ENCODE measurements around the gene C15orf62. TPM values are rescaled to one million over a fixed set of nuclear protein-coding genes. Genes with fewer than 3 reads are reported as not detected.
A peak's percentile ranks its signal among the peaks of the same experiment; 100 is the strongest.

Gene C15orf62
- 0.09 and 0.31 TPM in 2 replicates for total RNA-seq (2014; rRNA removed; shearing (Covaris generic))

DNA sequence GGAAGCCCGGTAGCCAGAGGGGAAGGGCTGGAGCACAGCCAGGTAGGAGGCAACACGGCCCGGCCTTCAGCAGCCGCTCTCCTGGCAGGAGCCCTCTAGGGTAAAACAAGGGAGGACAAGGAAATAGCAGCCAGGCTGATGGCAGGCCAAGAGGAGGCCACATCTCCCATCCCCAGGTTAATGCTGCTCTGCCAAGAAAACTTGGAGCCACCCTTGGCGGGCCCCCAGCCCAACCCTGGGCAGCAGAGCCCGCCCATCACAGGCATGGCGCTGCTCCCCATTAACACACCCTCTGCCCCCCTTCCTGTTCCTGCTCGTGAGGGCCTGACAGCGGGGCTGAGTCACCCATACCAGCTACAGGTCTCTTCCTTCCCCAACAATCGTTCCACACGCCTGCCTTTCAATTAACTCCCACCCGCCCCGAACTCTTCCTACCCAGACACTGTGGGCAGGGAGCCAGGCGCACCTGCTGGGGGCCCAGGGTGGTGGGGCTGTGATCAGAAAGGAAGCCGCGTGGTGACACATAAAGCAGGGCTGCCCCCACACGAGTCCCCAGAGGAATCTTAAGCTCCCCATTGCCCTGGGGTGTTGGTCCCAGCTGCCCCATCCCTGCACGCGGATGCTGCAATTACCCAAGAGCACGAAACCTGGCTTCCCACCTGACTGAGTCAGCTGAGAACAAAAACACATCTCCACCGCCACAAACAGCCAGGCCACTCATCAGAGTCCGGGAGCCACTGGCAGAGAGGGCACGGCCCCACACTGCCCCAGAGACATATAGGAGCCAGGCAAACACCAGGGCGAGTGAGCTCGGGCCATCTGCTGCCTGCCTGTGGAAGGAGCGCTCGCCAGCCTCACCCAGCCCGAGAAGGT lies at the start of gene C15orf62:
Gene C15orf62 (plus strand): TSS at position 707 of the 873 bp plus-strand sequence. CDS start 516 bp downstream, outside the sequence.
- DNase-seq (ENCODE audit: low spot score): peak; percentile 88

GRCh38 chr15:40721701-40722100 lies 48.1 kb upstream of the C15orf62 start:
- DNase-seq (ENCODE audit: low spot score): no peak

GRCh38 chr15:40722354-40722753 lies 47.4 kb upstream of the C15orf62 start:
- no peak for DNase-seq (ENCODE audit: low spot score)

DNA sequence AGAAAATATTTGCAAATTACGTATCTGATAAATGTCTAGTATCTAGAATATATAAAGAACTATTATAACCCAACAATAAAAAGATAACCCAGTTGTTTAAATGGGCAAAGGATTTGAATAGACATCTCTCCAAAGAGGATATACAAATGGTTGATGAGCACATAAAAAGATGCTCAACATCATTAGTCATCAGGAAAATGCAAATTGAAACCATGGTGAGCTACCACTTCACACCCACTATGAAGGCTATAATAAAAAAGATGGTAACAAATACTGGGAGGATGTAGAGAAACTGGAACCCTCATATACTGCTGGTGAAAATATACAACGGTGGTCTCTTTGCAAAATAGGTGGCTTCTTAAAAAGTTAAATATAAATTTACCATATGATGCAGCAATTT lies 46.8 kb upstream of the C15orf62 start:
- DNase-seq (ENCODE audit: low spot score): no peak

- no peak for DNase-seq (ENCODE audit: low spot score)
These were observed 45.9 kb upstream of the C15orf62 start for GRCh38 chr15:40723919-40724318.

DNA sequence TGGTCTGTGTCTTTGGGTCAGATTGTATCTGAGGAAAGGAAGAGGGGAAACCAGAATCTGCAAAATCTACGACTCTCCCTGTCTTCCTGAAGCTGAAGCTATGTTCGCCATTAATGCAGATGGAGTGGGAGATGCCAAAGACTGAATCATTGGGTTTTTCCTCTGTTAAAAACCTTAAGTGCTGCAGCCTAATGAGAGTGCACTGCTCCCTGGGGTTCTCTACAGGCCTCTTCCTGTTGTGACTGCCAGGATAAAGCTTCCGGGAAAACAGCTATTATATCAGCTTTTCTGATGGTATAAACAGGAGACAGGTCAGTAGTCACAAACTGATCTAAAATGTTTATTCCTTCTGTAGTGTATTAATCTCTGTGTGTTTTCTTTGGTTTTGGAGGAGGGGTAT lies 38.7 kb upstream of the C15orf62 start:
- no peak for DNase-seq (ENCODE audit: low spot score)

DNA sequence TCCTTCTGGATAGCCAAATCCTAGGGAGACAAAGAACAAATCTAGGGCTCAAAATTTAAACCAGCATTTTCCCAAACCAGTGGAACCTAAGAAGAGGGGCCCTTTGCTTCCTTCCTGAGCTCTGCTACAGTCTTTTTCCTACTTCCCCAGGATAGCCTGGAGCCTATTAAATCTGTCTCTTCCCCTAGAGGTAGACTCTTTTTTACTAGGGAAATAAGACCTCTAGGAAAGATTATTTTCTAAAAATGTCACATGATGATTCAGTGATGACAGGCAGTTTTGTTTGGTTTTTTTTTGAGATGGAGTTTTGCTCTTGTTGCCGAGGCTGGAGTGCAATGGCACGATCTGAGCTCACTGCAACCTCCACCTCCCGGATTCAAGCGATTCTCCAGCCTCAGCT lies 33.2 kb upstream of the C15orf62 start:
- no peak for DNase-seq (ENCODE audit: low spot score)

GRCh38 chr15:40737048-40737447 lies 32.7 kb upstream of the C15orf62 start:
- DNase-seq (ENCODE audit: low spot score): no peak

DNA sequence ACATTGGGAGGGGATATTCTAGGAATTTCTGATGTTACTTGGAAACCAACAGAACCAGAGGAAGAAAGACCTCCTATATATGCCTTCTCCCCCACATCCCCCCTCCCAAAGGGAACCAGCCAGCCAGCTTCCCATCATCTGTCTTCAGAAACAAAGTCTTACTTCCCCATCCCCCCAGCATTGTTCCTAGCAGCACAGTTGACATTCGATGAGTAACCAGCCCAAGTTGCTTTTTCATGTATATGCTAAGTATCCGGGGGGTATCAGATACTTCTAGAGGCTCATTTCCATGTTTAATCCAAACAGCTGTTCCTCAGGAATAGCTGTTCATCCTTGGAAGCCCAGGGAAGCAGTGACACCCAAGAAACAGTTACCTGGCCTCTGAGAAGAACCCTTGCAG lies 30.7 kb upstream of the C15orf62 start:
- no peak for DNase-seq (ENCODE audit: low spot score)

DNA sequence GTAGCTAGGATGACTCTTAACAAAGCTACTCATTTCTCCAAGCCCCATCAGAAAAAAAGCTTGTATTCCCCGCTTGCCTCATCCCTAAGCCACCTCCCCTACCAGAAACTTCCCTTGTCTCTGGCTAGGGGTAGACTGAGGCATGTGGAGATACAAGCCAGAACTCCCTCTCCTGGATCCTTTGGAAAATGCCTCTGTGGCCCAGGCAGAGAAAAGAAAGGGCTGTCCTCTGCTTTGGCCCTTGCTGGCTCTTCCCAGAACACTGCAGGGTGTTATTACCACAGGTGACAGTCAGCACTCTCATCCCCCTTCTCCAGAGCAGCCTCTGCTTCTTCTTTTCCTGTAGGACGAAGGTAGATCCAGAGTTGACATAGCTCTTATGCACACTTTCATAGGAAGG lies 29.9 kb upstream of the C15orf62 start:
- DNase-seq (ENCODE audit: low spot score): no peak

- no peak for DNase-seq (ENCODE audit: low spot score)
These were observed 26.3 kb upstream of the C15orf62 start for GRCh38 chr15:40743485-40743901.

DNA sequence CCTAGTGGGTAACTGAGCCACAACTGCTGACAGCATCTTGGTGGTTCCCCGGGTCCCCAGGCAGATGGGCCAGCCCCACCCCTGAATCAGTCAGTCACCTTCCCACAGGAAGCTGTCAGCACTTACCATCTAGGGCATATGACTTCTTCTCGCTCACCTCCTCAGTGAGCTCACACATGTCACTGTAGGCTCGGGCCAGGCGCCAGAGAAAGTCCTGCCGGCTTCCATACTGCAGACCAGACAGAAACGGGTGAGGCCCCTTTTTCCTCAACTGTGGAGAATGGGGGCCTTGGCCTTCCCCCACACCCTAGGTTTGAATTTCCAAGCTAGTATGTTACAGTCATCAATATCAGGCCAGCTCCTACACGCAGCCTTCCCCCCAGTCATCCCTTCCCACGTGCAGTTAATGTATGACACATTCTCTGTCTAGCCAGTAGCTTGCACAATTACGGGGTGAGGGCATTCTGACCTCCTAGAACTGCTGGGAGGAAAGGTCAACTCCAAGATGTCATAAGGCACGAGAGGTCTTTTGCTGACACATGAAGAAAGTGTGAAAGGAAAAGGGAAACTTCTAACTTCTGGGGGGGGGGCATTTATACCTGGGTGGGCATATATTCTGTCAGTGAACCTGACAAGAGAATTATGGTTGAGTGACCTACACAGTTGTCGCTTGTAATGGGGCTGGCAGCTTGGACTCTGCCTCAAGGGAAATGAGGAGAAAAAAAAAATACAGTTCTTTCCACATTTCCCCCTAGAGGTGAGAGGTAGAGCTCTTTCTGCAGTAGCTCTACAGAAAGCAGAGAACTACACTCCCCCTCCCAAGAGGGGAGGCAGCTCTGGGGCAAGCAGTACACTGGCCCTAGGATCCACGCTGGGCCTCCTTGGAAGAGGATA lies 25.6 kb upstream of the C15orf62 start:
- DNase-seq (ENCODE audit: low spot score): no peak

GRCh38 chr15:40744815-40745152 lies 25.0 kb upstream of the C15orf62 start:
- DNase-seq (ENCODE audit: low spot score): no peak

- DNase-seq (ENCODE audit: low spot score): no peak
These were observed 22.8 kb upstream of the C15orf62 start for GRCh38 chr15:40746916-40747418.

DNA sequence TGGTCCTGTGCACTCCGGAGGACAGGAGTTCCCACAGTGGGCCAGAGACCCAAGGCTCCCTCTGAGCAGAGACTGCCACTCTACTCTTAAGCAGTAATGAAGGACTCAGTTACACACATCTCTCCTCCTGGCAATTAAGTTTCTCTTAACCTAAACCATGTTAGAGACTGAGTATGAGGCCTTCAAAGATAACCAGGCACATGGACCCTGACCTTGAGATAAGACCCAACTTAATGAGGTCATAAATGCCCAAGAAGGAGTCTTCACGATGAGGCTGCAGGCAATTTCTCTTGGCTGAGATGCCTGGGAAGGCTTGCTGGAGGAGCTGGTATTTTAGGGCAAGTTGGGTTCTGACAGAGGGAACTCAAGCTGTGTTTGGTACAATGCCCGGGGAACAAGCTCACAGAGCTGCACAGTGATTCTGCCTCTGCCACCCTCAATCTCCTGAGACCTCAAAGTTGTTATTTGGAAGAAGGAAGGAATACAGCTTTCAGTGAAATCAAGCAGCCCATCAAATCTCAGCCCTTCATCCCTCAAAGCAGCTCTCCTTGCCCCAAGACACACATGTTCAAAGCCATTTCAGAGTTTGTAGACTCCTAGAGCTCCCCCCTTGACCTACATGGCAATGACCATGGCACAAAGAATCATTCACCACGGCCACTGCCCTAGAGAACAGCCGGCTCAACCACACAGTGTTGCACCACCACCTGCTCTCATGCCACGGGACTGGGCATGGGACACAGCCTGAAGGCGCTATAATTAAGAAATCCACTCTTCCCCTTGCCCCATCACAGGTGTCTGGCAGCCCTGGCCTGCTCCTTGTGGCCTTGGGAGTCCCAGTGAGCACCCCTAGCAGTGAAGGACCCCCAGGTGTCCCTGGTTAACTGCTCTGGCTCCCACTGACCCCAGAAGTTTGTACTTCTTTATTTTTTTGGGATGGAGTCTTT lies 21.8 kb upstream of the C15orf62 start:
- no peak for DNase-seq (ENCODE audit: low spot score)

DNA sequence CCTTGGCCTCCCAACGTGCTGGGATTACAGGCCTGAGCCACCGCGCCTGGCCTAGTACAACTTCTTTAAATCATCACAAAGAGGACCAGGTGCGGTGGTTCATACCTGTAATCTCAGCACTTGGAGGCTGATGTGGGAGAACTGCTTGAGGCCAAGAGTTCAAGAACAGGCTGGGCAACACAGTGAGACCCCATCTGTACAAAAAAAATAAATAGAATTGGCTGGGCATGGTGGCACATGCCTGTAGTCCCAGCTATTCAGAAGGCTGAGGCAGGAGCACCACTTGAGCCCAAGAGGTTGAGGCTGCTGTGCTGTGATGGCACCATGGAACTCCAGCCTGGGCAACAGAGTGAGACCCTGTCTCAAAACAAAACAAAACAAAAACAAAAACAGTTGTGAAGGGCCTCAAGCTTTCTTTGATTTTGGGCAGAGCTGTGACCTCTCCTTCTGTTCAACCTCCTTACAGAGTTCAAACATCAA lies 20.6 kb upstream of the C15orf62 start:
- no peak for DNase-seq (ENCODE audit: low spot score)

DNA sequence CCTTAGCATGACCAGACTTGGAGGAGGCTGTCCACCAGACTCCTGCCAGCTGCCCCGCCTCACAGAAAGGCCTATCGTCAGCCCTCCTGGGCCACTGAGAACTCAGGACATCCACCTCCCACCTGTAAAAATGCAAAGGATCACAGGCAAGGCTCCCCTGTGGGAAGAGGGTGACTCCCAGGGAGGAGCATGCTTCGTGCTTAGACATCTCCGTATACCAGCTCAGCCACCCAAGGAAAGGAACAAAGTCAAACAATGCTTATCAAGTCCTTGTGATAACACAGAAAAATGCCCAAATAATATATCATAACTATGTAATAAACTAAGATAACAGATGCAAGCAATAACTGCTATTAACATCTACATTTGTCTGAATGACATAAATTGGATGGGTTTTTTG lies 18.9 kb upstream of the C15orf62 start:
- no peak for DNase-seq (ENCODE audit: low spot score)

DNA sequence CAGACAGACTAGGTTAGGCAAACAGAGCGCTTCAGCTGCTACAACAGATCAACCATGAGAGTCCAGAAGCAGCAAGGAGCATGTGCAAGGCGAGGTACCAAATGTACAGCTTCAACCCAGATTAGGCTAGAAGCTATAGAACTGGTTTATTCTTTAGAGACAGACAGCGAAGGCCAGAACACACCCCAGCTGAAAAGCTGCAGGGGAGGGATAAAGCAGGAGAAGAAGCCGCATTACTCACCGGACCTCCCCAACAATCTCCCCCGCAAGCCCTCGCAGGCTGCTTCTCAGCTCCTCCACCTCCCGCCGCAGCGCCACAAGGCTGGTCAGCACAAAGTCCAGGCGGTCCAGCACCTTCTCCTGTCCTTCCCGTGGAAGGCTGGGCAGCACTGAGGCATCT lies 18.0 kb upstream of the C15orf62 start:
- DNase-seq (ENCODE audit: low spot score): no peak

GRCh38 chr15:40754574-40754882 lies 15.3 kb upstream of the C15orf62 start:
- no peak for DNase-seq (ENCODE audit: low spot score)

DNA sequence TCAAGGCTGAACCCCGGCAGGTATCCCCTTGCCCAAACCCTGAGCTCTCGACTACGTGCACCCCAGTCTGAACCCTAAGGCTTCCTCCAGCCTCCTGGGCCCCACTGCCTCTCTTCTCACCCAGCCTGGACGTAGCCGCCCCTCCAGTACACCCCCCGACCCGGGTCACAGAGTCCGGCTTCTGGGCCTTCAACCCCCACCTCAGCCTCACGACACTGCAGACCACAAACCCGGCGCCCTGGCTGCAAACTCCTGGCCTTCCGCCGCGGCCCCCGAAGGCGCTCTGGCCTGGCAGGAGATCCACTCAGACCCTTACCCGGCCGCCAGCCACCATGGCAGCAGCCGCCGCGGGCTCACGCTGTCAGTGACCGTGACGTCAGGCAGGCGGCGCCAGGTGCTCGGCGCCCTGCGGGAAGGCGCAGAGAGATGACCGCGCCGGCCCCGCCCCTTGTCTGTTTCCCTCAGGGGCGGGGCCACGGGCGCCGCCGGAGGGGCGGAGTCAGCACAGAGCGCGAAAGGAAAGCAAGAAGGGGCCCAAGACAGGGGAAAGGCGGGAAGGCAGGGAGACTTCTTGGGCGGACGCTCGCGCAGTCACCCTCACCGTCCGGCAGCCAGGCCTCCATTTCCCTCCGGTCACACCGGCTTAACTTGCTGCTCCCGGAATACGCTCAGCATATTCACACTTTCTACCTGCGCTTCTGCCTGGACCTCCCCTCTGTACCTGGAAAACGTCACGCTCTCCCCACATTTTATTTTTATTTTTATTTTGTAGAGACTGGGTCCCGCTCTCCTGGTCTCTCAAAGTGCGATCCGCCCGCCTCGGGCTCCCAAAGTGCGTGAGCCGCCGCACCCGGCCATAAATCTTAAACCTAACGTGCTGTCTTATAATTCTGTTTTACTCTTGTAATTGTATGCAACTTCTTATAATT lies 14.6 kb upstream of the C15orf62 start, which contains the start of gene RMDN3:
Gene RMDN3 (minus strand): TSS at position 372 of the 929 bp plus-strand sequence. CDS start 471 bp downstream, outside the sequence.
- peak; percentile 76 for DNase-seq (ENCODE audit: low spot score)

Measured in A172 (cell line).